Activated CD8-positive, alpha-beta memory T cell treated with anti-CD3 and anti-CD28 coated beads for 1 hour (primary cell): ENCODE results near the gene CGNL1.

ENCODE experiments used
- DNase-seq, 2 donors: peaks; one replicate each; pipeline ENCODE4 v3.0.0-alpha.2; 2020; ENCODE audit warnings: low read depth in 1 of 2; ENCODE audit errors: extremely low read depth in 1 of 2

The CGNL1 gene

GRCh38 chr15:57382969-57383368 is 6.7 kb downstream of the CGNL1 start:
- DNase-seq = no peak

- no peak for DNase-seq
Measured at GRCh38 chr15:57384024-57384423, 7.7 kb downstream of the CGNL1 start.

- no peak for DNase-seq
Measured at GRCh38 chr15:57384816-57385215, 8.5 kb downstream of the CGNL1 start.

GRCh38 chr15:57385923-57386390 is 9.7 kb downstream of the CGNL1 start:
- DNase-seq = no peak

- no peak for DNase-seq
Measured at GRCh38 chr15:57386976-57387375, 10.7 kb downstream of the CGNL1 start.

GRCh38 chr15:57387564-57388076 is 11.3 kb downstream of the CGNL1 start:
- DNase-seq = no peak

- DNase-seq = no peak
Measured at GRCh38 chr15:57388464-57388863, 12.2 kb downstream of the CGNL1 start.

GRCh38 chr15:57389991-57390390 is 13.7 kb downstream of the CGNL1 start:
- DNase-seq = no peak

- DNase-seq = no peak
Measured at GRCh38 chr15:57390583-57390982, 14.3 kb downstream of the CGNL1 start.

GRCh38 chr15:57391537-57391936 is 15.2 kb downstream of the CGNL1 start:
- DNase-seq = no peak

GRCh38 chr15:57393061-57393460 is 16.8 kb downstream of the CGNL1 start:
- no peak for DNase-seq

- DNase-seq = no peak
Measured at GRCh38 chr15:57395292-57395691, 19.0 kb downstream of the CGNL1 start.

GRCh38 chr15:57398336-57398735 is 22.0 kb downstream of the CGNL1 start:
- DNase-seq = no peak

- no peak for DNase-seq
Measured at GRCh38 chr15:57401546-57401945, 25.2 kb downstream of the CGNL1 start.

- DNase-seq = no peak
Measured at GRCh38 chr15:57403017-57403416, 26.7 kb downstream of the CGNL1 start.

- DNase-seq = no peak
Measured at GRCh38 chr15:57403566-57404325, 27.4 kb downstream of the CGNL1 start.

- DNase-seq = no peak
Measured at GRCh38 chr15:57405133-57405532, 28.8 kb downstream of the CGNL1 start.

- DNase-seq = no peak
Measured at GRCh38 chr15:57406062-57406772, 29.9 kb downstream of the CGNL1 start.

GRCh38 chr15:57410373-57410772 is 34.1 kb downstream of the CGNL1 start:
- DNase-seq = no peak

GRCh38 chr15:57411945-57412768 is 35.9 kb downstream of the CGNL1 start:
- DNase-seq = no peak

- DNase-seq = no peak
Measured at GRCh38 chr15:57415602-57416001, 39.3 kb downstream of the CGNL1 start.
